Keratinocyte (primary cell): ENCODE data around the gene KCTD14. TPM values are rescaled to one million over a fixed set of nuclear protein-coding genes. Genes with fewer than 3 reads are reported as not detected.

Experiments used
- DNase-seq: peaks from one replicate; pipeline ENCODE4 v3.0.0-alpha.2; 2011; ENCODE audit warnings: low read depth, missing footprints, low spot score
- FAIRE-seq: peaks from 2 replicates; lab custom pipeline; 2011; peaks lifted over from hg19 to GRCh38; lab: Jason Lieb, UNC
- H2AFZ ChIP-seq: 2 replicates; pipeline ENCODE4 v1.6.0; 2012; ENCODE audit warnings: low read length, control low read depth, inconsistent platforms; ENCODE audit not compliant: control insufficient read depth
- H3K27ac ChIP-seq: 2 replicates; pipeline ENCODE4 v1.5.1; 2011; ENCODE audit warnings: low read length; ENCODE audit not compliant: control insufficient read depth, insufficient read depth
- H3K27me3 ChIP-seq: 3 replicates; pipeline ENCODE4 v1.6.0; 2011; ENCODE audit warnings: low read length; ENCODE audit not compliant: control insufficient read depth, insufficient read depth; ENCODE audit errors: extremely low read depth
- H3K36me3 ChIP-seq, 2 experiments: 2 replicates in 1 of 2; 3 replicates in 1 of 2; pipeline ENCODE4 v1.5.1; 2011; ENCODE audit warnings: low read length in 2 of 2, mild to moderate bottlenecking in 1 of 2; ENCODE audit not compliant: control insufficient read depth in 2 of 2, insufficient read depth in 2 of 2; ENCODE audit errors: extremely low read depth in 1 of 2
- H3K4me1 ChIP-seq: 3 replicates; pipeline ENCODE4 v1.5.1; 2011; ENCODE audit warnings: low read length; ENCODE audit not compliant: control insufficient read depth, insufficient read depth; ENCODE audit errors: extremely low read depth
- H3K4me2 ChIP-seq: 3 replicates; pipeline ENCODE4 v1.6.0; 2011; ENCODE audit warnings: low read depth, low read length; ENCODE audit not compliant: control insufficient read depth, insufficient read depth; ENCODE audit errors: extremely low read depth
- H3K4me3 ChIP-seq, 3 experiments: fragments of 200-600 bp in 1 of 3; sonication (generic) in 1 of 3; 2 replicates in 2 of 3; 3 replicates in 1 of 3; pipeline ENCODE4 v1.5.1; 2011 to 2016; ENCODE audit warnings: low read length in 3 of 3, mild to moderate bottlenecking in 3 of 3, control low read depth in 2 of 3, inconsistent platforms in 1 of 3, low read depth in 1 of 3, mixed read lengths in 1 of 3, mixed run types in 1 of 3, moderate library complexity in 1 of 3; ENCODE audit not compliant: control insufficient read depth in 2 of 3, insufficient read depth in 2 of 3; ENCODE audit errors: extremely low read depth in 1 of 3
- H3K79me2 ChIP-seq: 2 replicates; pipeline ENCODE4 v1.6.0; 2012; ENCODE audit warnings: low read length; ENCODE audit not compliant: control insufficient read depth, insufficient read depth
- H3K9ac ChIP-seq: 3 replicates; pipeline ENCODE4 v1.6.0; 2011; ENCODE audit warnings: low read length; ENCODE audit not compliant: control insufficient read depth, insufficient read depth; ENCODE audit errors: extremely low read depth
- H3K9me1 ChIP-seq: 3 replicates; pipeline ENCODE4 v1.6.0; 2011; ENCODE audit warnings: low read length; ENCODE audit not compliant: control insufficient read depth, insufficient read depth; ENCODE audit errors: extremely low read depth
- H3K9me3 ChIP-seq: 2 replicates; pipeline ENCODE4 v1.5.1; 2012; ENCODE audit warnings: low read depth, low read length; ENCODE audit not compliant: control insufficient read depth
- H4K20me1 ChIP-seq: 3 replicates; pipeline ENCODE4 v1.6.0; 2011; ENCODE audit warnings: low read length; ENCODE audit not compliant: control insufficient read depth, insufficient read depth; ENCODE audit errors: extremely low read depth
- CTCF ChIP-seq, 3 experiments: IDR thresholded peaks in 1 of 3; conservative IDR thresholded peaks in 1 of 3; optimal IDR thresholded peaks in 1 of 3; 2 replicates in 2 of 3; 3 replicates in 1 of 3; pipeline versions ENCODE3 to v1.5.1; 2011; ENCODE audit warnings: low read length in 3 of 3, mild to moderate bottlenecking in 3 of 3, moderate library complexity in 2 of 3, control low read depth in 1 of 3, inconsistent platforms in 1 of 3; ENCODE audit not compliant: insufficient read depth in 2 of 3; ENCODE audit errors: extremely low read depth in 1 of 3
- EZH2 ChIP-seq: IDR thresholded peaks from one replicate; pipeline ENCODE4 v1.6.1; 2012; ENCODE audit warnings: inconsistent platforms, mild to moderate bottlenecking, low read length, moderate library complexity
- dilution Hi-C: fragments of 300-500 bp; cut with MboI; formaldehyde crosslinking; loops from one replicate; pipeline ENCODE4 v1.7.0; 2020; ENCODE audit warnings: low sequenced_read_pairs; ENCODE audit not compliant: extremely low pct_ligation_motif_present
- polyA plus RNA-seq, 5 experiments: library from polyadenylated mRNA; depleted of rRNA in 3 of 5; stranded (reverse) in 3 of 5; stranded (forward) in 1 of 5; unstranded in 1 of 5; fragments of >200 nt; gene quantifications; 1 replicate in 1 of 5; 2 replicates in 3 of 5; 3 replicates in 1 of 5; pipeline versions ENCODE4 v1.2.1 to v1.2.3, GENCODE V29; 2011 to 2012; ENCODE audit warnings: missing spikeins in 2 of 5, low read depth in 1 of 5, low replicate concordance in 1 of 5

KCTD14 gene
- polyA plus RNA-seq, 1 donor (not counting 4 experiments of a cell fraction or from before 2014, with no cell fraction given) = 2.1 TPM

GRCh38 chr11:78010755-78011154 is 12.3 kb downstream of the KCTD14 start:
- dilution Hi-C loops = no loop called here
- Histone ChIP-seq H3K36me3 (no peaks in the 10 kb centered on the region), H3K4me3 (no peak overlapping the region), H3K9me3 (no peaks in the 10 kb centered on the region), H3K27me3 (no peaks in the 10 kb centered on the region), H3K9me1 (no peaks in the 10 kb centered on the region), H2AFZ (no peak overlapping the region), H3K79me2 (no peaks in the 10 kb centered on the region), H3K4me1 (no peaks in the 10 kb centered on the region), H3K9ac (no peak overlapping the region), H3K4me2 (no peak overlapping the region), H4K20me1 (no peaks in the 10 kb centered on the region), H3K27ac (no peak overlapping the region)
- no peak for FAIRE-seq
- no peak for DNase-seq
- TF ChIP-seq EZH2 = no peak

DNA sequence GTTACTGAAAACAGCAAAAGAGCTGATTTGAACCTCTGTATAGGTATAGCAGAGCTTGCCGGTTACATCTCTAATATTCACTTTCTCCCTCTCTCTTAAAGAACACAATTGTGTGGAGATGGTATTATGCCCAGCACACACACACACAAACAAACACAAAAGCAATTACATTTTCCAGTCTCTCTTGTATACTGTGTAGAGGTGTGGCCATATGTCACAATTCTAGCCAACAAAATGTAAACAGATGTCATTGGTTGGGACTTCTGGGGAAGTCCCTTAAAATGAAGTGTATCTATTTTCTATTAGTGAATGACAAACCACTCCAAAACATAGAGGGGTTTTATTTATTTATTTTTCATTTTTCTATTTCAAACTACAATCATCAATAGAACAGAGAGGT is 12.8 kb downstream of the KCTD14 start:
- H2AFZ ChIP-seq = no peak overlapping the region
- H3K9me3 ChIP-seq = no peaks in the 10 kb centered on the region
- no peaks in the 10 kb centered on the region for H3K27me3 ChIP-seq
- H3K9me1 ChIP-seq = no peaks in the 10 kb centered on the region
- H4K20me1 ChIP-seq = no peaks in the 10 kb centered on the region
- H3K4me2 ChIP-seq = no peak overlapping the region
- dilution Hi-C loops = no loop called here
- no peak overlapping the region for H3K4me3 ChIP-seq
- H3K9ac ChIP-seq = no peak overlapping the region
- no peaks in the 10 kb centered on the region for H3K4me1 ChIP-seq
- H3K79me2 ChIP-seq = no peaks in the 10 kb centered on the region
- FAIRE-seq = no peak
- TF ChIP-seq EZH2 (no peak), CTCF (optimal IDR thresholded peaks at IDR 0.05 in 1 of 3, IDR thresholded peaks at IDR 0.05 in 1 of 3, conservative IDR thresholded peaks at IDR 0.05 in 1 of 3; ENCODE audit: extremely low read depth in 1 of 3, insufficient read depth in 2 of 3, low read length in 3 of 3) (no peak)
- no peak for DNase-seq
- H3K27ac ChIP-seq = no peak overlapping the region
- no peaks in the 10 kb centered on the region for H3K36me3 ChIP-seq

- H3K9me3 ChIP-seq = no peaks in the 10 kb centered on the region
- no peak overlapping the region for H3K9ac ChIP-seq
- H3K36me3 ChIP-seq = no peaks in the 10 kb centered on the region
- no peaks in the 10 kb centered on the region for H3K4me1 ChIP-seq
- FAIRE-seq (no peak), DNase-seq (no peak)
- no peak overlapping the region for H3K27ac ChIP-seq
- no peak overlapping the region for H3K4me3 ChIP-seq
- no peak overlapping the region for H3K4me2 ChIP-seq
- H2AFZ ChIP-seq = no peak overlapping the region
- no peaks in the 10 kb centered on the region for H4K20me1 ChIP-seq
- H3K27me3 ChIP-seq = no peaks in the 10 kb centered on the region
- TF ChIP-seq CTCF (optimal IDR thresholded peaks at IDR 0.05 in 1 of 3, IDR thresholded peaks at IDR 0.05 in 1 of 3, conservative IDR thresholded peaks at IDR 0.05 in 1 of 3; ENCODE audit: extremely low read depth in 1 of 3, insufficient read depth in 2 of 3, low read length in 3 of 3) (no peak), EZH2 (no peak)
- H3K9me1 ChIP-seq = no peaks in the 10 kb centered on the region
- dilution Hi-C loops = no loop called here
- no peaks in the 10 kb centered on the region for H3K79me2 ChIP-seq
These were observed 14.0 kb downstream of the KCTD14 start for GRCh38 chr11:78009062-78009461.
